SK-N-SH (cell line): ENCODE data around the gene SEC14L1. TPM values are rescaled to one million over a fixed set of nuclear protein-coding genes. Genes with fewer than 3 reads are reported as not detected.

ENCODE experiments used
- CHD2 ChIP-seq: fragments of 150-350 bp; IDR thresholded peaks from 2 replicates; pipeline ENCODE4 v1.6.1; 2018; ENCODE audit warnings: low read length; ENCODE audit not compliant: partially characterized antibody
- CTCF ChIP-seq: fragments of 200-600 bp; sonication (generic); IDR thresholded peaks from 2 replicates; pipeline ENCODE4 v1.6.1; 2017; ENCODE audit warnings: antibody characterized with exemption, mild to moderate bottlenecking, moderate library complexity
- ELF1 ChIP-seq: IDR thresholded peaks from 2 replicates; pipeline ENCODE4 v1.4.0; 2012
- EP300 ChIP-seq, 2 experiments: IDR thresholded peaks; 2 replicates each; pipeline versions ENCODE4 v1.4.0 to v1.6.1; 2012; ENCODE audit warnings: borderline replicate concordance in 1 of 2, low read depth in 1 of 2, low read length in 1 of 2
- EZH2phosphoT487 ChIP-seq: fragments of 200-600 bp; sonication (generic); IDR thresholded peaks from 2 replicates; pipeline ENCODE4 v1.6.1; 2017; ENCODE audit warnings: low read depth, mixed run types, mild to moderate bottlenecking, antibody characterized with exemption, moderate library complexity, borderline replicate concordance
- FOXJ3 ChIP-seq: sonication (generic); formaldehyde crosslinking; IDR thresholded peaks from 2 replicates; pipeline ENCODE4 v1.5.1; 2020; ENCODE audit warnings: mild to moderate bottlenecking, missing genetic modification reagents
- FOXM1 ChIP-seq: IDR thresholded peaks from 2 replicates; pipeline ENCODE4 v1.4.0; 2012; ENCODE audit warnings: low read depth, mild to moderate bottlenecking
- GABPA ChIP-seq: IDR thresholded peaks from 2 replicates; pipeline ENCODE4 v1.4.0; 2012; ENCODE audit warnings: low read depth, mild to moderate bottlenecking
- IRF3 ChIP-seq: fragments of 150-350 bp; IDR thresholded peaks from 2 replicates; pipeline ENCODE4 v1.6.1; 2016; ENCODE audit warnings: mild to moderate bottlenecking, low read depth, low read length
- JUND ChIP-seq: IDR thresholded peaks from 2 replicates; pipeline ENCODE4 v1.4.0; 2012
- MEF2A ChIP-seq: IDR thresholded peaks from 2 replicates; pipeline ENCODE4 v1.4.0; 2012; ENCODE audit warnings: low read depth, borderline replicate concordance
- MXI1 ChIP-seq: IDR thresholded peaks from 2 replicates; pipeline ENCODE4 v1.6.1; 2012; ENCODE audit warnings: mild to moderate bottlenecking, low read depth, low read length, improper control_type of control experiment
- NFIC ChIP-seq: IDR thresholded peaks from 2 replicates; pipeline ENCODE4 v1.4.0; 2012; ENCODE audit warnings: borderline replicate concordance
- PBX3 ChIP-seq: IDR thresholded peaks from 2 replicates; pipeline ENCODE4; 2012
- POLR2AphosphoS5 ChIP-seq: IDR thresholded peaks from 2 replicates; pipeline ENCODE4 v1.6.1; 2012; ENCODE audit warnings: low read depth, low read length
- RAD21 ChIP-seq: IDR thresholded peaks from 2 replicates; pipeline ENCODE4 v1.6.1; 2012; ENCODE audit warnings: mild to moderate bottlenecking, low read length
- RXRA ChIP-seq: IDR thresholded peaks from 2 replicates; pipeline ENCODE4 v1.4.0; 2012; ENCODE audit warnings: low read depth, mild to moderate bottlenecking, borderline replicate concordance
- SIN3A ChIP-seq: IDR thresholded peaks from 2 replicates; pipeline ENCODE4 v1.6.1; 2012; ENCODE audit warnings: low read depth, mild to moderate bottlenecking, low read length, moderate library complexity, borderline replicate concordance
- SMC3 ChIP-seq: IDR thresholded peaks from 2 replicates; pipeline ENCODE4 v1.6.1; 2012; ENCODE audit warnings: low read depth, low read length, improper control_type of control experiment
- TAF1 ChIP-seq: IDR thresholded peaks from 2 replicates; pipeline ENCODE4 v1.6.1; 2012; ENCODE audit warnings: low read depth, mild to moderate bottlenecking, low read length, moderate library complexity, borderline replicate concordance
- TCF12 ChIP-seq: IDR thresholded peaks from 2 replicates; pipeline ENCODE4 v1.4.0; 2012
- YY1 ChIP-seq: IDR thresholded peaks from 2 replicates; pipeline ENCODE4 v1.4.0; 2012; ENCODE audit warnings: low read depth, mild to moderate bottlenecking
- polyA plus RNA-seq, 3 experiments: library from polyadenylated mRNA; depleted of rRNA; stranded (reverse); fragments of >200 nt; gene quantifications; 2 replicates each; pipeline ENCODE4 v1.2.3, GENCODE V29; 2012
- TF ChIP-seq, protein P1 (sequence below): IDR thresholded peaks from 2 replicates; pipeline ENCODE4 v1.4.0; 2012; ENCODE audit warnings: low read depth, borderline replicate concordance

Gene SEC14L1
- polyA plus RNA-seq, 1 of the 3 experiments (the other 2 are of a cell fraction): 62.4 TPM

DNA sequence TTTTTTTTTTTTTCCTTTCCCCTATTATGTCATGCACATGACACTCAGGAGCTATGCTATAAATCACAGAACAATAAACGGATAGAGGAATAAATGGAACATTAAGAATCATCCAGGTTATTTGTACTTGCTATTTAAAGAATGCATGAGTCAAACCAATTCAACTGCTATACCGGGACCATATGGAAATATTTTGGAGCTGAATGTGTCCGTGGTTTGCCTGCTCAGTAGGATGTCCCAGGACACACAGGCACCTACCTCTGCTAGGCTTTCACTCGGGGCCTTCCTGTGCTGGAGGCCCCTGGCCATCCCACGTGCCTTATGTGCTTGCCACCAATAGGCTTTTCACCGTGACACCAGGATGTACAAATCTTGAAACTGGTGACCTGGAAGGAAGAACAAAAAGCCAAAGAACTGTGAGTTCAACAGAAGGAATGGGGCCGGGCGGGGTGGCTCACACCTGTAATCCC, 15.3 kb upstream of the SEC14L1 start (continued):
- TF ChIP-seq TCF12 (peak; percentile 98), ELF1 (no peak; the same call in 1 of the 2 replicates), MXI1 (no peak), JUND (peak; percentile 99), RAD21 (no peak), EZH2phosphoT487 (no peak), YY1 (peak; percentile 34; the same call in 1 of the 2 replicates), MEF2A (peak; percentile 97; the same call in 1 of the 2 replicates), CHD2 (no peak), IRF3 (no peak), NFIC (peak; percentile 90), EP300 (IDR thresholded peaks at IDR 0.05; ENCODE audit: borderline replicate concordance in 1 of 2, low read depth in 1 of 2, low read length in 1 of 2) (peak; percentile 42 to 99; a peak in 3 of 4 replicates), POLR2AphosphoS5 (peak; percentile 80; the same call in 1 of the 2 replicates), SIN3A (no peak; the same call in none of the 2 replicates), RXRA (peak; percentile 80; the same call in 1 of the 2 replicates), FOXM1 (peak; percentile 87), SMC3 (no peak), FOXJ3 (CRISPR knock-in tag) (no peak), PBX3 (peak; percentile 96), GABPA (peak; percentile 65), CTCF (no peak), TAF1 (peak; percentile 29; the same call in 1 of the 2 replicates)
- TF ChIP-seq, protein P1, sequence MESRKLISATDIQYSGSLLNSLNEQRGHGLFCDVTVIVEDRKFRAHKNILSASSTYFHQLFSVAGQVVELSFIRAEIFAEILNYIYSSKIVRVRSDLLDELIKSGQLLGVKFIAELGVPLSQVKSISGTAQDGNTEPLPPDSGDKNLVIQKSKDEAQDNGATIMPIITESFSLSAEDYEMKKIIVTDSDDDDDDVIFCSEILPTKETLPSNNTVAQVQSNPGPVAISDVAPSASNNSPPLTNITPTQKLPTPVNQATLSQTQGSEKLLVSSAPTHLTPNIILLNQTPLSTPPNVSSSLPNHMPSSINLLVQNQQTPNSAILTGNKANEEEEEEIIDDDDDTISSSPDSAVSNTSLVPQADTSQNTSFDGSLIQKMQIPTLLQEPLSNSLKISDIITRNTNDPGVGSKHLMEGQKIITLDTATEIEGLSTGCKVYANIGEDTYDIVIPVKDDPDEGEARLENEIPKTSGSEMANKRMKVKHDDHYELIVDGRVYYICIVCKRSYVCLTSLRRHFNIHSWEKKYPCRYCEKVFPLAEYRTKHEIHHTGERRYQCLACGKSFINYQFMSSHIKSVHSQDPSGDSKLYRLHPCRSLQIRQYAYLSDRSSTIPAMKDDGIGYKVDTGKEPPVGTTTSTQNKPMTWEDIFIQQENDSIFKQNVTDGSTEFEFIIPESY: peak; percentile 84; the same call in 1 of the 2 replicates
